ENCODE data around the gene ACTG1.

DNA sequence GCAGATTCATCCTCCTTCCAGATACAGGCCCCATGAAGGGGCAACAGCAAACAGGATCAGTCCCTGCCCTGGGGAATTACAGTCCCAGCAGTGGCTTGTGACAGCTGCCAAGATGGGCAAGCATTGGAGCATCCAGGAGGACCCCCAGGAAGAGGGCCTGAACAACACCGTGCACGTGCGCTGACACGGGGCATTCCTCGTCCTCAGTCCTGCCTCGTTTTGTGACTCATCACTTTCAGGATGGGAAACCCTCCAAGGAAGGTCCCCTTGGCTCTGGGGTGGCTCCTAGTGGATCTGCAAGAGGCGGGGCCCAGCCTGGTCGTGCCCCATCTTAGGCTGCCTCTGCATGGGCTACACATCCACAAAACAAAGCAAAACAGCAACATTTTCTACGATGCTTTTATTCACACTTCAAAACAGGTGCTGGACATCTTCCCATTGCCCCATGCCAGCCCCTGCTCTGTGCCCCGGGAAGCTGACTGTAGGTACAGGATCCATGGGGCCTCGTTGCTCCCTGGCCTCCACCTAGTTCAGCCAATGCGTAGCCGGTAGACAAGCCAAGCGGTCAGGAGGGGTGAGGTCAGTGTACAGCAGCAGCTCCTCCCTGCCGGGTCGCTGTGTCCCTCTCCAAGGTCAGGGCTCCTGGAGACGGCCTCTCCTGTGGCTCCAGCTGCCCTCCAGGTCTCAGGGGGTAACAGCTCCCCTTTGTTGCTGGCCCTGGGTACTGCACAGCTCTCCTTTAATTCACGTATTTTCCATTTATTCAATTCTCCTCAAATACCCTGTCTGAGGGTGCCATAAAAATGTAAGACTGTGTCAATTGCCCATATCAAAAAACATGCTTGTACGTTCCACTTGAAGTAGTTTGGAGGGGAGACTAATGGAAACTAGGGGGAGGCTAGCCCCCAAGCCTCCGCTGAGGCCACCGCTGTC, 32.2 kb downstream of the ACTG1 start:
- TF ChIP-seq, protein P1, sequence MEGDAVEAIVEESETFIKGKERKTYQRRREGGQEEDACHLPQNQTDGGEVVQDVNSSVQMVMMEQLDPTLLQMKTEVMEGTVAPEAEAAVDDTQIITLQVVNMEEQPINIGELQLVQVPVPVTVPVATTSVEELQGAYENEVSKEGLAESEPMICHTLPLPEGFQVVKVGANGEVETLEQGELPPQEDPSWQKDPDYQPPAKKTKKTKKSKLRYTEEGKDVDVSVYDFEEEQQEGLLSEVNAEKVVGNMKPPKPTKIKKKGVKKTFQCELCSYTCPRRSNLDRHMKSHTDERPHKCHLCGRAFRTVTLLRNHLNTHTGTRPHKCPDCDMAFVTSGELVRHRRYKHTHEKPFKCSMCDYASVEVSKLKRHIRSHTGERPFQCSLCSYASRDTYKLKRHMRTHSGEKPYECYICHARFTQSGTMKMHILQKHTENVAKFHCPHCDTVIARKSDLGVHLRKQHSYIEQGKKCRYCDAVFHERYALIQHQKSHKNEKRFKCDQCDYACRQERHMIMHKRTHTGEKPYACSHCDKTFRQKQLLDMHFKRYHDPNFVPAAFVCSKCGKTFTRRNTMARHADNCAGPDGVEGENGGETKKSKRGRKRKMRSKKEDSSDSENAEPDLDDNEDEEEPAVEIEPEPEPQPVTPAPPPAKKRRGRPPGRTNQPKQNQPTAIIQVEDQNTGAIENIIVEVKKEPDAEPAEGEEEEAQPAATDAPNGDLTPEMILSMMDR (IDR thresholded peaks at IDR 0.05): no peak
- TF ChIP-seq POLR2A (IDR thresholded peaks at IDR 0.05): no peak

Measured in thyroid gland (tissue), 4 donors.